ENCODE measurements around the gene LPP.

GRCh38 chr3:188778091-188778852 lies 624.3 kb downstream of the LPP start:
- TF ChIP-seq CTCF (conservative IDR thresholded peaks at IDR 0.05) (no peak), EZH2 (IDR thresholded peaks at IDR 0.05; ENCODE audit: low read depth) (no peak)

All from PC-9 (cell line).